ENCODE measurements around the gene C1RL.

C1RL gene

GRCh38 chr12:7101047-7101693, 7.8 kb downstream of the C1RL start:
- TF ChIP-seq CTCF (IDR thresholded peaks at IDR 0.05), result no peak

- TF ChIP-seq CTCF (IDR thresholded peaks at IDR 0.05), result no peak
These were observed 8.8 kb downstream of the C1RL start for GRCh38 chr12:7100239-7100638.

- no peak for TF ChIP-seq CTCF (IDR thresholded peaks at IDR 0.05)
These were observed 9.6 kb downstream of the C1RL start for GRCh38 chr12:7099290-7099996.

- no peak for TF ChIP-seq CTCF (IDR thresholded peaks at IDR 0.05)
These were observed 12.0 kb downstream of the C1RL start for GRCh38 chr12:7096979-7097378.

GRCh38 chr12:7096006-7096932, 12.7 kb downstream of the C1RL start:
- no peak for TF ChIP-seq CTCF (IDR thresholded peaks at IDR 0.05)

GRCh38 chr12:7093892-7094291, 15.1 kb downstream of the C1RL start:
- TF ChIP-seq CTCF (IDR thresholded peaks at IDR 0.05), result no peak

- no peak for TF ChIP-seq CTCF (IDR thresholded peaks at IDR 0.05)
These were observed 15.5 kb downstream of the C1RL start for GRCh38 chr12:7093486-7093885.

Measured in LNCAP (cell line).